HCT116 (cell line): ENCODE results near the gene POTEJ.
"Not testable (repeated sequence)": the region's sequence is repeated elsewhere in the genome, so short reads cannot be mapped to it uniquely, and the experiment has no call there.

Experiments
- CTCF ChIP-seq, 3 experiments: fragments of 200-600 bp in 1 of 3; sonication (generic) in 1 of 3; IDR thresholded peaks in 2 of 3; conservative IDR thresholded peaks in 1 of 3; 2 replicates each; pipeline ENCODE4 v1.5.1; 2012 to 2017; ENCODE audit warnings: low read depth in 2 of 3, low read length in 2 of 3, antibody characterized with exemption in 1 of 3, borderline replicate concordance in 1 of 3, control low read depth in 1 of 3, mild to moderate bottlenecking in 1 of 3, mixed read lengths in 1 of 3, mixed run types in 1 of 3, moderate library complexity in 1 of 3; ENCODE audit not compliant: insufficient read depth in 1 of 3
- EGR1 ChIP-seq: IDR thresholded peaks from 2 replicates; pipeline ENCODE4 v1.6.1; 2012; ENCODE audit warnings: low read depth
- EZH2 ChIP-seq: fragments of 200-600 bp; sonication (generic); IDR thresholded peaks from 2 replicates; pipeline ENCODE4 v1.6.1; 2017; ENCODE audit warnings: antibody characterized with exemption, mixed run types
- MAX ChIP-seq: IDR thresholded peaks from 2 replicates; pipeline ENCODE4 v1.6.1; 2012
- POLR2AphosphoS5 ChIP-seq: IDR thresholded peaks from 2 replicates; pipeline ENCODE4 v1.6.1; 2011; ENCODE audit warnings: mild to moderate bottlenecking, low read depth, low read length, moderate library complexity
- RAD21 ChIP-seq: IDR thresholded peaks from 2 replicates; pipeline ENCODE4 v1.6.1; 2012; ENCODE audit warnings: low read depth, mild to moderate bottlenecking
- SIN3A ChIP-seq: IDR thresholded peaks from 2 replicates; pipeline ENCODE4 v1.6.1; 2012; ENCODE audit warnings: low read depth
- SRF ChIP-seq: IDR thresholded peaks from 2 replicates; pipeline ENCODE4 v1.6.1; 2012; ENCODE audit warnings: low read depth
- YY1 ChIP-seq: IDR thresholded peaks from 2 replicates; pipeline ENCODE4 v1.6.1; 2011; ENCODE audit warnings: low read length, low read depth, moderate library complexity, mild to moderate bottlenecking; ENCODE audit not compliant: insufficient replicate concordance; ENCODE audit errors: extremely low read depth
- TF ChIP-seq, protein P1 (sequence below): IDR thresholded peaks from 2 replicates; pipeline ENCODE4 v1.6.1; 2012; ENCODE audit warnings: low read depth
- TF ChIP-seq, protein P2 (sequence below): IDR thresholded peaks from 2 replicates; pipeline ENCODE4 v1.6.1; 2012

GRCh38 chr2:130590842-130591359 is 20.3 kb upstream of the POTEJ start:
- not testable (repeated sequence) for TF ChIP-seq SIN3A; CTCF (IDR thresholded peaks at IDR 0.05 in 2 of 3, conservative IDR thresholded peaks at IDR 0.05 in 1 of 3; ENCODE audit: borderline replicate concordance in 1 of 3, insufficient read depth in 1 of 3, low read depth in 2 of 3, low read length in 2 of 3); POLR2AphosphoS5; MAX; SRF; RAD21; EGR1; EZH2; YY1
- TF ChIP-seq, protein P1, sequence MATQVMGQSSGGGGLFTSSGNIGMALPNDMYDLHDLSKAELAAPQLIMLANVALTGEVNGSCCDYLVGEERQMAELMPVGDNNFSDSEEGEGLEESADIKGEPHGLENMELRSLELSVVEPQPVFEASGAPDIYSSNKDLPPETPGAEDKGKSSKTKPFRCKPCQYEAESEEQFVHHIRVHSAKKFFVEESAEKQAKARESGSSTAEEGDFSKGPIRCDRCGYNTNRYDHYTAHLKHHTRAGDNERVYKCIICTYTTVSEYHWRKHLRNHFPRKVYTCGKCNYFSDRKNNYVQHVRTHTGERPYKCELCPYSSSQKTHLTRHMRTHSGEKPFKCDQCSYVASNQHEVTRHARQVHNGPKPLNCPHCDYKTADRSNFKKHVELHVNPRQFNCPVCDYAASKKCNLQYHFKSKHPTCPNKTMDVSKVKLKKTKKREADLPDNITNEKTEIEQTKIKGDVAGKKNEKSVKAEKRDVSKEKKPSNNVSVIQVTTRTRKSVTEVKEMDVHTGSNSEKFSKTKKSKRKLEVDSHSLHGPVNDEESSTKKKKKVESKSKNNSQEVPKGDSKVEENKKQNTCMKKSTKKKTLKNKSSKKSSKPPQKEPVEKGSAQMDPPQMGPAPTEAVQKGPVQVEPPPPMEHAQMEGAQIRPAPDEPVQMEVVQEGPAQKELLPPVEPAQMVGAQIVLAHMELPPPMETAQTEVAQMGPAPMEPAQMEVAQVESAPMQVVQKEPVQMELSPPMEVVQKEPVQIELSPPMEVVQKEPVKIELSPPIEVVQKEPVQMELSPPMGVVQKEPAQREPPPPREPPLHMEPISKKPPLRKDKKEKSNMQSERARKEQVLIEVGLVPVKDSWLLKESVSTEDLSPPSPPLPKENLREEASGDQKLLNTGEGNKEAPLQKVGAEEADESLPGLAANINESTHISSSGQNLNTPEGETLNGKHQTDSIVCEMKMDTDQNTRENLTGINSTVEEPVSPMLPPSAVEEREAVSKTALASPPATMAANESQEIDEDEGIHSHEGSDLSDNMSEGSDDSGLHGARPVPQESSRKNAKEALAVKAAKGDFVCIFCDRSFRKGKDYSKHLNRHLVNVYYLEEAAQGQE = not testable (repeated sequence)
- TF ChIP-seq, protein P2, sequence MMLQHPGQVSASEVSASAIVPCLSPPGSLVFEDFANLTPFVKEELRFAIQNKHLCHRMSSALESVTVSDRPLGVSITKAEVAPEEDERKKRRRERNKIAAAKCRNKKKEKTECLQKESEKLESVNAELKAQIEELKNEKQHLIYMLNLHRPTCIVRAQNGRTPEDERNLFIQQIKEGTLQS = not testable (repeated sequence)
